Measurements from ENCODE around the gene HDAC9. TPM values are rescaled to one million over a fixed set of nuclear protein-coding genes. Genes with fewer than 3 reads are reported as not detected.
A peak's percentile ranks its signal among the peaks of the same experiment; 100 is the strongest.

HDAC9 gene
- total and polyA plus RNA-seq, 2 donors (not counting 1 experiment from before 2014, with no cell fraction given), result 2.9 to 7.9 TPM

DNA sequence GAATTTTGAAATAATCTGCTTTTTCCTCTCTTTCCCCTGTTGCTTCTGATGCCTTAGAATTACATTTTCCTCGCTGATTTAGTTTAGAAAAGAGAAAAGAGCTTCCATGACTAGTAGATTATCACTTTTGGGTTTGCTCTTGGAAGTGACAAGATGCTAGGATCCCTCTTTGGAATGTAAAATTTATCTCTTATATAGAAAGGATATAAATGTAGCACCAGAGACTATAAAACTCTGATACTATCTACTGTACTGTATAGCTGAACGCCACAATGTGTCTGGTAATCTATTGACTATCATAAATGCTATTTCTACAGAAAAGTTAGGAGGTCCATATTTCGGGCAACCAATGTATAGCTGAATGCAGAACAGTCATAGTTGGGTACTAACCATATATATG is 1.1 kb upstream of the HDAC9 start:
- DNase-seq (ENCODE audit: low read depth in 2 of 2), result no peak
- TF ChIP-seq CTCF (conservative IDR thresholded peaks at IDR 0.05 in 1 of 2, IDR thresholded peaks at IDR 0.05 in 1 of 2; ENCODE audit: low read depth in 1 of 2, low read length in 2 of 2), result no peak
- no peak for TF ChIP-seq EZH2 (IDR thresholded peaks at IDR 0.05; ENCODE audit: low read length, missing control alignments)
- no peaks in the 10 kb centered on the region for H3K79me2 ChIP-seq (ENCODE audit: control insufficient read depth, insufficient read depth, low read length)
- H3K36me3 ChIP-seq (ENCODE audit: control insufficient read depth, insufficient read depth, low read length), result no peaks in the 10 kb centered on the region
- H3K4me2 ChIP-seq (ENCODE audit: extremely low read depth, insufficient read depth, low read length), result no peak overlapping the region
- H3K4me3 ChIP-seq (replicated peaks in 1 of 4; ENCODE audit: control extremely low read depth in 1 of 4, insufficient read depth in 1 of 4, low read depth in 3 of 4, low read length in 4 of 4), result no peak overlapping the region
- H3K4me1 ChIP-seq (ENCODE audit: control insufficient read depth, extremely low read depth, insufficient read depth, low read length), result peaks cover 6% of the 10 kb centered on the region
- no peak overlapping the region for H2AFZ ChIP-seq (ENCODE audit: low read length)
- H3K9ac ChIP-seq (ENCODE audit: insufficient read depth, low read length), result no peak overlapping the region
- H3K9me3 ChIP-seq (ENCODE audit: control insufficient read depth, insufficient read depth, low read depth, low read length), result no peaks in the 10 kb centered on the region
- H4K20me1 ChIP-seq (ENCODE audit: control insufficient read depth, extremely low read depth, insufficient read depth, low read length), result no peaks in the 10 kb centered on the region
- no peak overlapping the region for H3K27ac ChIP-seq (ENCODE audit: insufficient read depth, low read length)
- no peaks in the 10 kb centered on the region for H3K27me3 ChIP-seq (ENCODE audit: control insufficient read depth, insufficient read depth, low read length)

GRCh38 chr7:18494821-18495408 is 634 bp upstream of the HDAC9 start:
- Histone ChIP-seq H2AFZ (ENCODE audit: low read length) (peak overlapping the region; percentile 85), H3K9ac (ENCODE audit: insufficient read depth, low read length) (no peak overlapping the region), H3K27ac (ENCODE audit: insufficient read depth, low read length) (peak overlapping the region; percentile 23)

GRCh38 chr7:18496341-18496700 is 772 bp downstream of the HDAC9 start:
- no peaks in the 10 kb centered on the region for H3K27me3 ChIP-seq (ENCODE audit: control insufficient read depth, insufficient read depth, low read length)
- H3K79me2 ChIP-seq (ENCODE audit: control insufficient read depth, insufficient read depth, low read length), result no peaks in the 10 kb centered on the region
- no peaks in the 10 kb centered on the region for H3K36me3 ChIP-seq (ENCODE audit: control insufficient read depth, insufficient read depth, low read length)
- peak overlapping the region; percentile 31 to 51 (median 36) for H3K4me3 ChIP-seq (replicated peaks in 1 of 4; ENCODE audit: control extremely low read depth in 1 of 4, insufficient read depth in 1 of 4, low read depth in 3 of 4, low read length in 4 of 4)
- H3K4me1 ChIP-seq (ENCODE audit: control insufficient read depth, extremely low read depth, insufficient read depth, low read length), result peaks cover 6% of the 10 kb centered on the region
- no peak overlapping the region for H3K27ac ChIP-seq (ENCODE audit: insufficient read depth, low read length)
- H3K9me3 ChIP-seq (ENCODE audit: control insufficient read depth, insufficient read depth, low read depth, low read length), result no peaks in the 10 kb centered on the region
- H4K20me1 ChIP-seq (ENCODE audit: control insufficient read depth, extremely low read depth, insufficient read depth, low read length), result no peaks in the 10 kb centered on the region
- no peak overlapping the region for H3K9ac ChIP-seq (ENCODE audit: insufficient read depth, low read length)
- no peak for TF ChIP-seq EZH2 (IDR thresholded peaks at IDR 0.05; ENCODE audit: low read length, missing control alignments)
- no peak for TF ChIP-seq CTCF (conservative IDR thresholded peaks at IDR 0.05 in 1 of 2, IDR thresholded peaks at IDR 0.05 in 1 of 2; ENCODE audit: low read depth in 1 of 2, low read length in 2 of 2)
- H3K4me2 ChIP-seq (ENCODE audit: extremely low read depth, insufficient read depth, low read length), result peak overlapping the region; percentile 96
- peak overlapping the region; percentile 85 for H2AFZ ChIP-seq (ENCODE audit: low read length)
- DNase-seq (ENCODE audit: low read depth in 2 of 2), result no peak

More at GRCh38 chr7:18494821-18495408, 634 bp upstream of the HDAC9 start:
- Histone ChIP-seq H3K27me3 (ENCODE audit: control insufficient read depth, insufficient read depth, low read length) (no peaks in the 10 kb centered on the region), H3K79me2 (ENCODE audit: control insufficient read depth, insufficient read depth, low read length) (no peaks in the 10 kb centered on the region), H3K4me2 (ENCODE audit: extremely low read depth, insufficient read depth, low read length) (peak overlapping the region; percentile 96), H3K4me3 (replicated peaks in 1 of 4; ENCODE audit: control extremely low read depth in 1 of 4, insufficient read depth in 1 of 4, low read depth in 3 of 4, low read length in 4 of 4) (peak overlapping the region; percentile 31 to 51 (median 36)), H4K20me1 (ENCODE audit: control insufficient read depth, extremely low read depth, insufficient read depth, low read length) (no peaks in the 10 kb centered on the region), H3K4me1 (ENCODE audit: control insufficient read depth, extremely low read depth, insufficient read depth, low read length) (peaks cover 6% of the 10 kb centered on the region), H3K9me3 (ENCODE audit: control insufficient read depth, insufficient read depth, low read depth, low read length) (no peaks in the 10 kb centered on the region), H3K36me3 (ENCODE audit: control insufficient read depth, insufficient read depth, low read length) (no peaks in the 10 kb centered on the region)
- TF ChIP-seq EZH2 (IDR thresholded peaks at IDR 0.05; ENCODE audit: low read length, missing control alignments), result no peak
- TF ChIP-seq CTCF (conservative IDR thresholded peaks at IDR 0.05 in 1 of 2, IDR thresholded peaks at IDR 0.05 in 1 of 2; ENCODE audit: low read depth in 1 of 2, low read length in 2 of 2), result no peak
- DNase-seq (ENCODE audit: low read depth in 2 of 2), result peak in 1 of 2 donors; percentile 82

Measured in fibroblast of lung (primary cell).